NB4 (cell line): ENCODE results near the gene CHRM2.

ENCODE experiments used
- CTCF ChIP-seq: IDR thresholded peaks from one replicate; pipeline ENCODE4 v1.5.1; 2012; ENCODE audit warnings: low read depth, low read length
- MAX ChIP-seq: IDR thresholded peaks from 2 replicates; pipeline ENCODE4 v1.6.1; 2011; ENCODE audit warnings: low read depth, low read length
- POLR2A ChIP-seq: IDR thresholded peaks from 2 replicates; pipeline ENCODE4 v1.6.1; 2011; ENCODE audit warnings: mild to moderate bottlenecking; ENCODE audit not compliant: insufficient read length; ENCODE audit errors: extremely low read depth

- TF ChIP-seq CTCF (no peak), POLR2A (no peak), MAX (no peak)
These were observed 101.3 kb downstream of the CHRM2 start for GRCh38 chr7:136969761-136970160.
